Dendritic cell treated with granulocyte-macrophage colony-stimulating factor and Interleukin-4, amounts not matched to agents 40 ng/mL and 50 ng/mL, for 4 days (primary cell): ENCODE data around the gene SERTAD4.

Experiments used
- H3K27ac Mint-ChIP-seq: one replicate; pipeline ENCODE4 v1.8.0; 2022; ENCODE audit warnings: mild to moderate bottlenecking, mixed read lengths
- H3K27me3 Mint-ChIP-seq: one replicate; pipeline ENCODE4 v1.8.0; 2022; ENCODE audit warnings: mild to moderate bottlenecking, mixed read lengths
- H3K36me3 Mint-ChIP-seq: one replicate; pipeline ENCODE4 v1.8.0; 2022; ENCODE audit warnings: low read depth, mixed read lengths
- H3K4me1 Mint-ChIP-seq: one replicate; pipeline ENCODE4 v1.8.0; 2022; ENCODE audit warnings: low read depth, mixed read lengths
- H3K4me3 Mint-ChIP-seq: one replicate; pipeline ENCODE4 v1.8.0; 2022; ENCODE audit warnings: mild to moderate bottlenecking, moderate library complexity, mixed read lengths
- H3K9me3 Mint-ChIP-seq: one replicate; pipeline ENCODE4 v1.8.0; 2022; ENCODE audit warnings: mixed read lengths
- intact Hi-C: fragments of 100-400 bp; cut with micrococcal nuclease; formaldehyde crosslinking; loops from one replicate; pipeline ENCODE4 v1.15.0; 2022

The SERTAD4 gene

GRCh38 chr1:210292231-210292871, 59.8 kb downstream of the SERTAD4 start:
- Mint-ChIP-seq H3K4me3 (no peak overlapping the region), H3K4me1 (no peaks in the 10 kb centered on the region), H3K27me3 (peaks cover 44% of the 10 kb centered on the region), H3K9me3 (no peaks in the 10 kb centered on the region), H3K27ac (no peak overlapping the region), H3K36me3 (no peaks in the 10 kb centered on the region)
- intact Hi-C loops = no loop called here

DNA sequence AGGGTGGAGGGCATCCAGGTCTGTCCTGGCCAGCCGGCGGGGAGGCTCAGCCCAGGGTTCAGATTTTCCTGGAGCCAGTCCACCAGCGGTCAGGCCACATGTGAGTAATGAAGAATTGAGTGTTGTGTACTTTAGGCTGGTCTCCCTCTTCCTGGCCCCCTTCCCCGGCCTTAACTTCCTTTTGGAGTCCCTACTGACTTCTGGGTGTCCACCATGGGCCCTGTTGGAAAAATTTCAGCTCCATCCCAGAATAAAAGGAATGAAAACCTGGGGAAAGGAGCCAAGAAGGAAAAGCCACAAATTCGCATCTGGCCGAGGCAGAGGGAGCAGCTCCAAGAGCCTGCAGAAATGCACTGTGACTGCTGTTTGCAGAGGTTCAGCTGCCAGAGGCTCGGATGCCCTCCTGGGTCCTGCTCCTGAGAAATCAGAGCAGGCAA, 60.6 kb downstream of the SERTAD4 start:
- Mint-ChIP-seq H3K36me3 (no peaks in the 10 kb centered on the region), H3K9me3 (no peaks in the 10 kb centered on the region), H3K27me3 (peaks cover 42% of the 10 kb centered on the region), H3K27ac (no peak overlapping the region), H3K4me1 (no peaks in the 10 kb centered on the region), H3K4me3 (no peak overlapping the region)
- intact Hi-C loops = no loop called here

DNA sequence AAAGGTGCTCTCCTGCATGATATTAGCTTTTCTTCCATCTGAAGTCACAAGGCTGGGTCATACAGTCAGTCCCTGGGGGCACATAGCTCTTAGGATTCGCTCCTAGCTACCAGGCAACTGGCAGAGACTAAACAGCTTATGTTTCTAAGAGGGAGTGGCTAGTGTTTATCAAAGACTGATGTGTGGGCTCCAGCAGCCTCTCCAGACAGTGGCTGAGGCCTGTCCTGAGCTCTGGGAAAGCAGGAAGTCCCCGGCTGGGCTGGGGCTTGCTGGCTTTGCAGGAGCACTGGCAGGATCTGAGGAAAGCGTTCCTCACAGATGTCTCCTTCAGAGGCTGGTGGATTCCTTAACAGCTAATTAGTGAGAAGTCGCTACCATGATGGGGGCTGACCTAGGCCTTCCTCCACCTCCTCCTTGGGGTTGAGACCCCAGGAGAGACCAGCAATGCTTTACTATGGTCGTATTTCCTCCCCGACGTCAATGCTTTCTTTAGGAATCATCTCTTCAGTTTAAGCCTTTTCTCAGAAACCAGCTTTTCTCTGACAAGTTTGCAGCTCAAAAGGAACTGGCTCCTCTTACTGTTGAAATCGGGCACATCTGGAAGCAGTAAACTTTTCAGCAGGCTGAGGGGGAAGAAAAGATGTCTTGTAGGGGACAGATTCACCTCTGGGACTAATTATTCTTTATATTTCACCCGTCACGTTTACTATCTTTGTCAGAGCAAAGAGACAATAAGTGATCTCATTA, 62.6 kb downstream of the SERTAD4 start:
- H3K27ac Mint-ChIP-seq = no peak overlapping the region
- intact Hi-C loops = no loop called here
- no peaks in the 10 kb centered on the region for H3K4me1 Mint-ChIP-seq
- no peak overlapping the region for H3K4me3 Mint-ChIP-seq
- no peaks in the 10 kb centered on the region for H3K9me3 Mint-ChIP-seq
- H3K36me3 Mint-ChIP-seq = no peaks in the 10 kb centered on the region
- peaks cover 41% of the 10 kb centered on the region for H3K27me3 Mint-ChIP-seq
